ENCODE results near the gene YIPF1. TPM values are rescaled to one million over a fixed set of nuclear protein-coding genes. Genes with fewer than 3 reads are reported as not detected.
"Not testable (repeated sequence)": the region's sequence is repeated elsewhere in the genome, so short reads cannot be mapped to it uniquely, and the experiment has no call there.

The YIPF1 gene
- total RNA-seq, 1 experiment from 2014 or later, result 13.2 TPM

DNA sequence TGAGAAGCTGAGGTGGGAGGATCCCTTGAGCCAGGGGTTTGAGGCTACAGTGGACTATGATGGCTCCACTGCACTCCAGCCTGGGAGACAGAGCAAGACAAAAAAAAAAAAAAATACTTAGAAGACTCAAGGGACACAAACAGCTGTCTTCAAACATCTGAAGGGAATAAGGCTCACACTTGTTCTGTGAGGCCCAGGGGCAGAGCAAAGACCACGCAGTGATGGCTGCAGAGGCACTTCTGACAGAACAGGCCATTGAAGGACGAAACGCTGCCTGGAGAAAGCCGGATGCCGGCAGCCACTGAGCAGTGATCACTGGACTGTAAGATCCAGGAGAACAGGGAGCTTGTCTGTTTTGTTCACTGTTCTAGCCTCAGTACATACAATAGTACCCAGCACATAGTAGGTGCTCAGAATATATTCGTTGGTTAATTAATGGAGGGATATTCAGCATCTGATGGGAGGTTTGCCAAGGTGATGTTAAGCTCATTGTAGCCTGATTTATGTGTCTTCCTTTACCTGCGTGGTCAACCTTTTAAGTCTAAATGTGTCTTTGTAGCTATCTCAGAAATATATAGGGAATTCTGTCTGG, 39.4 kb downstream of the YIPF1 start:
- no peak for DNase-seq (ENCODE audit: extremely low read depth, low read depth)

DNA sequence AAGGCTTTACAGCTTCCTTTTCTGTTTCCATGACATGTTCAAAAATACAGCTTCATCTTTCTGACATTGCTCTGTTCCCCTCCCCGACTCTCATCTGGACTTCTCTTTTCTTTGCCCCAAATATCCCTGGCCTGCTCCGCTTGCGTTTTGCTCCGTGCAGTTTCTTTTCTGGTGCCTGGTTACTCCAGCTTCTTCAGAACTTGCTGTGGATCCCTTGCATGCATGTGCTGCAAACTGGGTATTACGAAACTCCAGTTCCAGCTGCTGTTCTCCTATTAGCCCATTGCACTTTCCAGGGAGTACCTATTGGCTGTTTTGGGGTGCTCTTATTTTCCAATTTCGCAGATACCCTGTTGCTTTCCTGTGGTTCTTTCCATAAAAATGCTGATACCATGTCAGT, 41.6 kb downstream of the YIPF1 start:
- no peak for DNase-seq (ENCODE audit: extremely low read depth, low read depth)

DNA sequence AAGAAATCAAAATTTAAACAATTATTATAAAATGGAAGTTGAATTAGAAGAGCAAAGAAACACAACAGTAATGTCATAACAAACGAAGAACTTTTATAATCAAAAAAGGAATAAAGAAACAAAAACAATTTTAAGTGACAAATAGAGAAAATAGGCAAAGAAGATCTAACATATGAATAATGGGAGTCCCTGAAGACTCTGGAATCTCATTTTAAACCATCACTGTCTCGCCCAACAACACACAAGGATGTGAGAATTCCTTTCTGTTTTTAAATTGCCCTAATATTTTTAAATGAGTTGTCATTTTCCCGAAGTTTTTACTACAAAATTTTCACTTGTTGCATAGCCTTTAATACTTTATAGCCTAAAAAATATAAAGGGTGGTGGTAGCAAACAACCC, 47.2 kb downstream of the YIPF1 start:
- DNase-seq (ENCODE audit: extremely low read depth, low read depth), result no peak

DNA sequence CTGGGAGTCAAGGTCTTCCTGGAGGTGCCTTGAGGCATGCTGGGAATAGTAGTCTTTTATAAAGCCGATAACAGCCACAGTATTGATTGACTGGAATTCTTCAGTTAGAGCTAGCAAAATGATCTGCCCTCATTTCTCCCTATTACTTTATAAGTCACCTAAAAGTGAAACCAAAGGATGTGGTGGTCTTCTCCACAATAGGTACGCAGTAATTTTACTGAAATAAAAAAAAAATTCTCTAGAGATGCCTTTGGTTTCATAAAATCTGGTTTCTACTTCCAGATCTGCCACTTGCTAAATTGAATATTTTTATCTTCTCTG, 51.0 kb downstream of the YIPF1 start:
- DNase-seq (ENCODE audit: extremely low read depth, low read depth), result no peak

DNA sequence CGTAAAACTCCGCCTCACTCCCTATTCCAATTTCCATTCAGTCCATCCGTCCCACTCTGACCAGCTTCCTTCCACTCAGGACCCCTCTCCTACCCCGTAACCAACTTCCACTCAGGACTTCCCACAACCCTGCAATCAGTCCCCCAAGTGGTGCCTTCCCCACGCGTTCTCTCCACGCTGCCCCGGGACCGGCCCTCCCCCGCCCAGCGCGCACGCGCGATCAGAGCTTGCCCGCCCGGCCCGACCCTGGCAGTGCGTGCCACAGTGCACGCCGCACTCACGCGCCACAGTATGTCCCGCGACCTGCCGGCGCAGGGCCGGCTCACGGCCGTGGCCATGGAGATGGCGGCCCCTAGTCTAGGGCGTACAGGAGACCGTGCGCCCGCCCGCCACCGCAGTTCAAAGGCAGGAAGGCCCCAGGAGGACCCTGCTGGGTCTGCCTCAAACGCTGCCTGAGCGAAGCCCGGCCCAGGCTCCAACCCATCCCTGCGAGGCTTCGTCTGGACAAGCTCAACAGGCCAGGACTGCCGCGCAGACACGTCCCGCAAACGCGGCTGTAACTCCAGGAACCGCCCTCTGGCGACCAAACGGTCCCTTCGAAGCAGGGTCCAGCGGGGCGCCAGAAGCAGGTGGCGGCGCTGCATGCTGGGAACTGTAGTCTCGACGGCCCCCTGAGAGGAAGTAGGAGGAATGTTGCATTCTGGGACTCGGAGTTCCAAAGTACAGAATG, 51.5 kb downstream of the YIPF1 start, which contains the start of gene NDC1:
Gene NDC1 (minus strand): TSS at position 373 of the 730 bp plus-strand sequence. CDS start 35 bp downstream, at position 338.
- peak; percentile 93 for DNase-seq (ENCODE audit: extremely low read depth, low read depth)

DNA sequence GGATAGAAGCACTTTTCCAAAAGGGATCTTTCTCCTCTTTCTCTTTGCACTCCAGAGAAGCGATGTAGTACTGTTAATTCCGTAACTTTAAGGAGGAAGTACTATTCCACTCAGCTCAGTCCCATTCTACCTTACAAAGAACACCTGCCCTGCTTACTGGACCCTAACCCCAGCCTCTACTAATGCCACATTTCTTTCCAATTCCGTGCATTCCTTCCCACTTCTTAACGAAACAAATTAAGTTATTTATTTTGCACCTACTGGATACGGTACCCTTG, 52.0 kb downstream of the YIPF1 start:
- no peak for DNase-seq (ENCODE audit: extremely low read depth, low read depth)

DNA sequence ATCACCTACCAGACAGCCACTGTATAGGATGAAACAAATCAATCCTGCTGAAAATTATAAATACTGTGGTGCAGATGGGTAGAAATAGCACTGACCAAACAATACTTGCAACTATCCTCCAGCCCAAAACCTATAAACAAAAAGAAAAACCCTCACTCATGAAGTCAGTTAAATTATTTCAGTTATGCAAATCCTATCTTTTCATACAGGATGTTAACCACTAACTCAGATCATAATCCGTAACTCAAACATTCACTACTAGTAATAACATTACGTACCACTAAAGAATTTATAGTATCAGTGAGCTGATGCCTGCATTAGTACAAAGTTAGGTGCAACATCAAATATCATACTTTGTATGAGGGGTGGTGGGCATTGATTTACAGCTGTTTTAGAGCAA, 54.1 kb downstream of the YIPF1 start:
- DNase-seq (ENCODE audit: extremely low read depth, low read depth), result no peak

DNA sequence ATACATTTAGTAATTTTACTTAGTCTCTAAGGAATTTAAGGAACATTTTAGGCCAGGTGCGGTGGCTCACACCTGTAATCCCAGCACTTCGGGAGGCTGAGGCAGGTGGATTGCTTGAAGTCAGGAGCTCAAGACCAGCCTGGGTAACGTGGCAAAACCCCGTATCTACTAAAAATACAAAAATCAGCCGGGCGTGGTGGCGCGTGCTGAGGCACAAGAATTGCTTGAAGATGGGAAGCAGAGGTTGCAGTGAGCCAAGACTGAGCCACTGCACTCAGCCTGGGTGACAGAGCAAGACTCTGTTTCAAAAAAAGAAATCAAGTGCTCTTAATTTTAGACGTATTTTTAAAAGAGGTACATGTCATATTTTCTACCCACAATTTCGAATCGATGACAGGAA, 54.8 kb downstream of the YIPF1 start:
- no peak for DNase-seq (ENCODE audit: extremely low read depth, low read depth)

DNA sequence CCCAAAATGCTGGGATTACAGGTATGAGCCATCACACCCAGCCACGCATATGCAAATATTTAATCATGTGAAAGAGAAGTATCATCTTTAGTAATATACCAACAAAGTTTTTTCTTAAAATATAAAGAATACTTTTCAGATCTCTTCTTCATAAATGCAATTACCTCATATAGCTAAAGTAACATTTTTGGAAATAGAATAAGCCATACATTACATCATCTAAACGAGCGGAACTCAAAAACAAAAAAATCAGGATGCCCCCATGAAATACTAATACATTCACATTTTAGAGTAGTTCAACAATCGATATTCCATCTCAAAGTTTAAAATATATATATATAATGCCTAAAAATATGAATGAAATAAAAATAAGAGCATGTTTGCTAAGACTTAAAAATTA, 56.2 kb downstream of the YIPF1 start:
- no peak for DNase-seq (ENCODE audit: extremely low read depth, low read depth)

DNA sequence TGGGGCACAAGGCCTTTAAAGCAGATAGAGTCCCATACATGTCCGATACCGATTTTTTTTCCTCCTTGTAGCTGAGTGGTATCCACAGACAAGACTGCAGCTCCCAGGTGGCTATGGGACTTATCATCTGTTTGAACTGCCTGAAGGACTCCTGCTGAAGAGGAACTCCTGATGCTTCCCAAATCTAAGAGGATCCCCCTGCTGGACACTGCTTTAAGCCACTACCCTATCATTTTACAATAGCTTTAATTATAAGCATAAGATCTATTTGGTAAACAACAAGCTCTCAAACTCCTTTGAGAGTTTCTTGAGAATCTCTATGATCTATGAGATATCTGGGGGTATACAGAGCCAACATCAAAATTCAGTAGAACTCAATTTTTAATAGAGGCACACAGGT, 63.2 kb downstream of the YIPF1 start:
- no peak for DNase-seq (ENCODE audit: extremely low read depth, low read depth)

DNA sequence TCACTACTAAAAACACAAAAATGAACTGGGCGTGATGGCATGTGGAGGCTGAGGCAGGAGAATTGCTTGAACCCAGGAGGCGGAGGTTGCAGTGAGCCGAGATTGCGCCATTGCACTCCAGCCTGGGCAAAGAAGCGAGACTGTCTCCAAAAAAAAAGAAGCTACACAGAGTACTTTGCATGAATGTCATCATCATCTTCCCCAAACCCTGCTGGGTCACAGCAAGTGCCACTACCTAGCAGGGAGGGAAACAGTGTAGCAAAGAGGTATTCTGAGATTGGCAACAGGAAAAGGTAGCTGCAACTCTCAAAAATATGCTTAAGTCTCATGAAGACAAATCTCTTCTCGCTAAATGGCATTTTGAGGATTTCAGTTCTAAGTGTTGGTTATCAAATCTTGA, 64.3 kb downstream of the YIPF1 start:
- no peak for DNase-seq (ENCODE audit: extremely low read depth, low read depth)

DNA sequence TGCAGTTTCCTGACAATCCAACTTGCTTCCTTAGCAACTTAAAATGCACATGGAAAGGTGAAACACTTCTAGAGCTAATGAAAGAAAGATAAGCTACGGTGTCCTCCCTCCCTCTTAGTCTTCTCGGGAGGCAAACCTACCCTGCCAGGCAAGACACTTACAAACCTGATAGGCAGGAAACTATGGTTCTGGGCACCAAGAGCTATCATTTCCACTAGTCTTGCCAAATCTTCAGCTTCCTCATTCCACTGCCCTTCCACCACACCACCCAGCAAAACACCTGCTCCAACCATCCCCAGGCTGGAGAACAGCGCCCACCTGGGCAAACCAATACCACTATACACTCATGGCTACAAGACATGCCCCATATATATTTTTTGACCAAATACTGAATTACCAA, 66.7 kb downstream of the YIPF1 start:
- no peak for DNase-seq (ENCODE audit: extremely low read depth, low read depth)

DNA sequence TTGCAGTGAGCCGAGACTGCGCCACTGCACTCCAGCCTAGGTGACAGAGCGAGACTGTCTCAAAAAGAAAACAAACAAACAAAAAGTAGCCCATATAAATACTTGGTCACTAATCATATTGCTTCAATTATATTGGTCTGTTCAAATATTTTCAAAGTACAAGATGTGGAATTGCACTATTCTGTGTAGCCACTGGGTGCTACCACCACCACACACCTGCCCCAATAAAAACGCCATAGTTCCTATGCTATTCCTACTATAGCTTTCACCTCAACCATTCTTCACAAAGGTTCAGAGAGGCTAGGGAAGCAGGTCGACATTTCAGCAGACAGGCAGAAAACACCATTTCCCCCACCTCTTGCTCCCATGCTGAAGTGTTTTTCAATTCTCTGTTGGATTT, 68.2 kb downstream of the YIPF1 start:
- DNase-seq (ENCODE audit: extremely low read depth, low read depth), result no peak

DNA sequence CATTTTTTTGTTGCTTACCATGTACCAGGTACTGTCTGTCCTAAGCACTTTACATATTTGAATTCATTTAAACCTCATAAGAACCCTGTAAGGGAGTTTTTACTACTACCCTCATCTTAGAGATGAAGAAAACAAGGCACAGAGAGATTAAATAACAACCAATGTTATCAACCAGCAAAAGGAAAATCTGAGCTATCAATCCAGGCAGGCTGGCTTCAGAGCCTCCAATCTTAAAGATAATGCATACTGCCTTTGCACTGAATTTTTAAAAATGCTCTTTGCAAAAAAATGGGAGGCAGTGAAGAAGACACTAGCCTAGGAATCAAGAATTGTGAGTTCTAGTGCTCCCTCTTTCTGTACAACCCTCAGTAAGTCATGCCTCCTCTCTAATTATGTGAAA, 70.2 kb downstream of the YIPF1 start:
- DNase-seq (ENCODE audit: extremely low read depth, low read depth), result no peak

DNA sequence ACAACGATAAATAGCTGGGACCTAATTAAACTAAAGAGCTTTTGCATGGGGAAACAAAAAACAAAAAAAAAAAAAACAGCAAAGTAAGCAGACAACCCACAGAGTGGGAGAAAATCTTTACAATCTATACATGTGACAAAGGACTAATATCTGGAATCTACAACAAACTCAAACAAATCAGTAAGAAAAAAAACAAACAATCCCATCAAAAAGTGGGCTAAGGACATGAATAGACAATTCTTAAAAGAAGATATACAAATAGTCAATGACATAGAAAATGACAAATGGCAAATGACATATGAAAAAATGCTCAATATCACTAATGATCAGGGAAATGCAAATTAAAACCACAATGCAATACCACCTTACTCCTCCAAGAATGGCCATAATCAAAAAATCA, 73.0 kb downstream of the YIPF1 start:
- DNase-seq (ENCODE audit: extremely low read depth, low read depth), result not testable (repeated sequence)

DNA sequence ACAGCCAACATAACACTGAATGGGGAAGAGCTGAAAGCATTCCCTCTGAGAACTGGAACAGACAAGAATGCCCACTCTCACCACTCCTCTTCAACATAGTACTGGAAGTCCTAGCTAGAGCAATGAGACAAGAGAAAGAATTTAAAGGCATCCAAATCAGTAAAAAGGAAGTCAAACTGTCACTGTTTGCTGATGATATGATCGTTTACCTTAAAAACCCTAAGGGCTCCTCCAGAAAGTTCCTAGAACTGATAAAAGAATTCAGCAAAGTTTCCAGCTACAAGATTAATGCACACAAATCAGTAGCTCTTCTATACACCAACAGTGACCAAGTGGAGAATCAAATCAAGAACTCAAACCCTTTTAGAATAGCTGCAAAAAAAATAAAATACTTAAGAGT, 74.1 kb downstream of the YIPF1 start:
- DNase-seq (ENCODE audit: extremely low read depth, low read depth), result not testable (repeated sequence)

DNA sequence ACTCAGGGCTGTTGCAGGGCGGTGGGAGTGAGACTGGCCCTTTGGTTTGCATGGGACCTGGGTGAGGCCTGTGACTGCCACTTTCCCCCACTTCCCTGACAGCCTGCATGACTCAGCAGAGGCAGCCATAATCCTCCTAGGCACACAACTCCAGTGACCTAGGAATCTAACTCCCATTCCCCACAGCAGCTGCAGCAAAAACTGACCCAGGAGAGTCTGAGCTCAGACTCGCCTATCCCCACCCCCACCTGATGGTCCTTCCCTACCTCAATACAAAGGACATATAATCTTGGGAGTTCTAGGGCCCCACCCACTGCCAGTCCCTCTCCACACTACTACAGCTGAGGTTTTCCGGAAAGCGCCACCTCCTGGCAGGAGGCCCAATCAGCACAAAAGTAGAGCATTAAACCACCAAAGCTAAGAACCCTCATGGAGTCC, 78.2 kb downstream of the YIPF1 start:
- peak; percentile 26 for DNase-seq (ENCODE audit: extremely low read depth, low read depth)

DNA sequence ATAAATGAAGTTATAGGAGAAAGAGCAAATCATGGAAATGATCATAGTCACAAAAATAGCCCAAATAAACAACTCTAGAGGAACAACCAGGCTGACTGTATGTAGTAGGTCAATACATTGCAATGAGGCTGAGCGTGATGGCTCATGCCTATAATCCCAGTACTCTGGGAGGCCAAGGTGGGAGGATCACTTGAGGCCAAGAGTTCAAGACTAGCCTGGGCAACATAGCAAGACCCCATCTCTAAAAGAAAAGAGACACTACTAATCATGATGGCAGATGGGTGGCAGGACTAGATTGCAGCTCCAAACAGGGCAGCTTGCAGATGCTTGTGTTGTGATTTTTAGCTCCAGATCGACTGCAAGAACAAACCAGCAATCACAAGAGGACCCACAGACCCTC, 79.1 kb downstream of the YIPF1 start:
- no peak for DNase-seq (ENCODE audit: extremely low read depth, low read depth)

DNA sequence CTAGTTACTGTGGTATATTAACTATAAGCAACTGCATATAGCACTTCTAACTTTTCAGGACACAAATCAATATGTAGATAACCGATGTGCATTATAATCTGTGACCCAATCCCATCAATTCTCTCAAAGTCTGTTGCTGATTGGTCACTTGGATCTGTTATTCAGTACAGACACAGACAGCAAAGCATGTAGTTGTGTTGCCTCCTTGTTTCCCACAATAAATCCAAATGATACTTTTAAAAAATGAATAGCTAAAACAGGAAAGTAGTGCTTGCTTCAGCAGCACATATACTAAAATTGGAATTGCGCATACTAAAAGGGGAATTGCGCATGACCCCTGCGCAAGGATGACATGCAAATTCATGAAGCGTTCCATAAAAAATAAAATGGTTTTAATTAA, 79.6 kb downstream of the YIPF1 start:
- DNase-seq (ENCODE audit: extremely low read depth, low read depth), result no peak

DNA sequence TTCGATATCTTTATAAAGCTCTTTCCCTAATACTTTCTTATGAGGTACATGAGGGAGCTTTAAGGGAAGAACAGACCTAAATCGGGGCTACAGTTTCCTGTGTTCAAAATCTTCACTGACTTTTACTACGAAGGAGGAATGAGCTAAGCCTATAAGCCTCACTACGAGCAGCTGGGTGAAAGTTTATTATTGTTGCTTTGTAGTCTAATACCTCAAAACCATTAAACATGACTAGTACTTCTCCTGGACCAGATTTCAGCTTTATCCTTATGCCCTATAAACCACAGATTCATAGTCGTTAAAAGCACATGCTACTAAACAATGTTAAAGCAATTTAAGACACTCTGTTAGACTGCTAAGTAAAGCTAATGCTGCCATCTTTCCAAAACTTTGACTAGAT, 81.7 kb downstream of the YIPF1 start:
- DNase-seq (ENCODE audit: extremely low read depth, low read depth), result no peak

DNA sequence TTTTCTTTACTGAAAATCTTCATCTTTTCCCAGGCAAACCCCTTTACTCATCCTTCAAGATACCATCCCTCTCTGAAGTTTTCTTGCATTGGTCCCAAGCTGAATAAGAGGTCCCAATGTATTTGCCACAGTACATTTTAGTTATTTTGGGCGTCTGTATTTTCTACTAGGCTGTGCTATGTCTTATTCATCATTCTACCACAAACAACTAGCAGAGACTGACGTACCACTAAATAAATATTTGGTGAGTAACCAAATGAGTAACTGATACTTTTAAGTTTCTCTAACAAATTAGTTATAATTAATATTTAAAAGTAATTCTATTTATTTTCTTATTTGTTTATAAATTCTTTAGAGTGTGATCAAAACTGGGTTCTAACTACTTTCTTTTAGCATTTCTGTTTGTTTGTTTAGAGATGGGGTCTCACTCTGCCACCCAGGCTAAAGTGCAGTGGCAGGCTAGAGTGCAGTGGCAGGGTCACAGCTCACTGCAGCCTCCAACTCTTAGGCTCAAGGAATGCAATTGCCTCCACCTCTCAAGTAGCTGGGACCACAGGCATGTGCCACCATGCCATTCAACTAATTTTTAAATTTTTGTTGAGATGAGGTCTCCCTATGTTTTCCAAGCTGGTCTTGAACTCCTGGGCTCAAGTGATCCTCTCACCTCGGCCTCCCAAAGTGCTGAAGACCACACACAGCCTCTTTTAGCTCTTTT, 84.6 kb downstream of the YIPF1 start:
- no peak for DNase-seq (ENCODE audit: extremely low read depth, low read depth)

DNA sequence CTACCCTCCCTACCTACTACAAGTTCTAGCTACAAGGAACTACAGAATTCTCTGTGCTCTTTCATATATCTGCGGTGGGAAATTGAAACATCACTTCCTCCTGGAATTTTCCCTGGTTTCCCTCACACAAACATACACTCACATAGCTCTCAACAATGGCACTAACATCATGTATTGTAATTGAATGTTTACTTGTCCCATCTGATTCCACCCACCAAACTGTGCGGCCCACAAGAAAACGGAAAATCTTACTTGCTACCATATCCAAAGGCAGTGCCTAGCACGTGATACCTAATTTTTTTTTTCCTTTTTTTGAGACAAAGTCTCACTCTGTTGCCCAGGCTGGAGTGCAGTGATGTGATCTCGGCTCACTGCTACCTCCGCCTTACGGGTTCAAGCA, 85.4 kb downstream of the YIPF1 start:
- no peak for DNase-seq (ENCODE audit: extremely low read depth, low read depth)
